ENCODE data around the gene CALM1.

Gene CALM1

DNA sequence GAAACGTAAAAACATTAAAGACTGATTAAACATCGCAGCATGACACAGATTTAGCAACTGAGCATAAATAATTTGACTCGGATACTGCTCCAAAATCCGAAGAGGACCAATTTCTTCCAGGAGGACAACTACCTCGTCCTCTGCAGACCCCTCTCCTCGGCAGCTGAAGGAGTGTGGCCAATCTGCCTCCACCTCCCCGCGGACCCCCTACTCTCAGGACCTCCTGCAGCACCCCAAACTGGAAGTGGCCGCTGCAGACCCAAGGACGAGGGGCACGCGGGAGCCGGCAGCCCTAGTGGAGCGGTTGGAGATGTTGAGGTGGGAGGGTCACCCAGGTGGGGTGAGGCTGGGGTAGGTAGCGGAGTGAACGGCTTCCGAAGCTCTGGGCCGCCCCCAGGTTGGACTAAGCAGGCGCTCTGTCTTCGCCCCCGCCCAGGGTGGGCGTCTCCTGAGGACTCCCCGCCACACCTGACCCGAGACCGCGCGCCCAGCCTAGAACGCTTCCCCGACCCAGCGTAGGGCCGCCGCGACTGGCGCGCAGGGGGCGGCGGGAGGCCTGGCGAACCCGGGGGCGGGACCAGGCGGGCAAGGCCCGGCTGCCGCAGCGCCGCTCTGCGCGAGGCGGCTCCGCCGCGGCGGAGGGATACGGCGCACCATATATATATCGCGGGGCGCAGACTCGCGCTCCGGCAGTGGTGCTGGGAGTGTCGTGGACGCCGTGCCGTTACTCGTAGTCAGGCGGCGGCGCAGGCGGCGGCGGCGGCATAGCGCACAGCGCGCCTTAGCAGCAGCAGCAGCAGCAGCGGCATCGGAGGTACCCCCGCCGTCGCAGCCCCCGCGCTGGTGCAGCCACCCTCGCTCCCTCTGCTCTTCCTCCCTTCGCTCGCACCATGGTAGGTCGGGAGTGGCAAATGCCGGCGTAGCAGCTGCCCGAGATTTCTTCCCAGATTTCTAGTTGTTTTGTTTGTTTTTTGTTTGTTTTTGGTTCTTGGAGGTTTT is at the start of gene CALM1:
CALM1 (plus strand) TSS at position 689 of the 999 bp plus-strand sequence; CDS start at position 891, 202 bp downstream.
- H3K9me3 ChIP-seq, result no peaks in the 10 kb centered on the region
- DNase-seq (ENCODE audit: low spot score in 2 of 2), result peak; percentile 80 to 95
- H3K36me3 ChIP-seq (replicated peaks), result peaks cover 17% of the 10 kb centered on the region
- H3K4me3 ChIP-seq, result peak within 1 kb of the TSS; percentile 91
- H3K27me3 ChIP-seq (ENCODE audit: low read depth), result no peaks in the 10 kb centered on the region
- peaks cover 12% of the 10 kb centered on the region for H3K4me1 ChIP-seq
- in situ Hi-C loops (cut with MboI; ENCODE audit: low sequenced_read_pairs), result no loop called here

DNA sequence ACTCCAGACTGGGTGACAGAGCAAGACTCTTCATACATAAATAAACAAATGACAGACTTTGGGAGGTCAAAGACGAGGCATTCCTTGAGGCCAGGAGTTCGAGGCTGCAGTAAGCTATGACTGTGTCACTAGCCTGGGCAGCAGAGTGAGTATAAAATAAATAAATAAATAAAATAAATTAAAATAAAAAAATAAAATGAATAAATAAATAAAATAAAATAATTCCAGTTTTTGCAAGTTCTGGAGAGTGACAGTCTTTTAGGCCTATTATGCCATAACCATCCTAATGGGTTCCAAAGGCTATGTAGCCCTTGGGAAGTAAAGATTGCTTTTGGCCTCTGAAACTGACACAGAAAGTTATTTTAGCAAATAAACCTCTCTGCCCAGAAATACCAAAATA is 48.6 kb upstream of the CALM1 start:
- H3K27me3 ChIP-seq (ENCODE audit: low read depth), result no peaks in the 10 kb centered on the region
- in situ Hi-C loops (cut with MboI; ENCODE audit: low sequenced_read_pairs), result no loop called here
- no peaks in the 10 kb centered on the region for H3K9me3 ChIP-seq
- DNase-seq (ENCODE audit: low spot score in 2 of 2), result no peak
- H3K4me1 ChIP-seq, result no peaks in the 10 kb centered on the region
- no peaks in the 10 kb centered on the region for H3K36me3 ChIP-seq (replicated peaks)
- H3K4me3 ChIP-seq, result no peak overlapping the region

DNA sequence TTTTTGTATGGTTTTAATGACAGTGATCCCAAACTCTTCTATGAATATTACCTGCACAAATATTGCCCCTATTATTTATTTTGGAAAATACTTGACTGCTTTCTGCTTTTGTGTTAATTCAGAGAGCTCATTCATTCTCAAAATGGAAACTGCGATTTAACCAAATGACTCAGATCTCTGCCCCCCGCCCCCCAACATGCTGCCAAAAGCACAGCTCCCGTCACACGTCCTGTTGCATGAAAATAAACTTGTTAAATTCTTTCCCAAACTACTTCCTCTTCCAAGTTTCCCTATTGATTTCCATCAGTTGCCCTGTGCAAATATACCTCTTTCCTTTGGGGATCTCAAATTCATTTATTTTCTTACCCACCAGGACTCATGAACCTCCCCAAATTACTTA is 47.1 kb upstream of the CALM1 start:
- Histone ChIP-seq H3K36me3 (replicated peaks) (no peaks in the 10 kb centered on the region), H3K27me3 (ENCODE audit: low read depth) (no peaks in the 10 kb centered on the region), H3K4me3 (no peak overlapping the region), H3K4me1 (no peaks in the 10 kb centered on the region), H3K9me3 (no peaks in the 10 kb centered on the region)
- no peak for DNase-seq (ENCODE audit: low spot score in 2 of 2)
- in situ Hi-C loops (cut with MboI; ENCODE audit: low sequenced_read_pairs), result no loop called here

DNA sequence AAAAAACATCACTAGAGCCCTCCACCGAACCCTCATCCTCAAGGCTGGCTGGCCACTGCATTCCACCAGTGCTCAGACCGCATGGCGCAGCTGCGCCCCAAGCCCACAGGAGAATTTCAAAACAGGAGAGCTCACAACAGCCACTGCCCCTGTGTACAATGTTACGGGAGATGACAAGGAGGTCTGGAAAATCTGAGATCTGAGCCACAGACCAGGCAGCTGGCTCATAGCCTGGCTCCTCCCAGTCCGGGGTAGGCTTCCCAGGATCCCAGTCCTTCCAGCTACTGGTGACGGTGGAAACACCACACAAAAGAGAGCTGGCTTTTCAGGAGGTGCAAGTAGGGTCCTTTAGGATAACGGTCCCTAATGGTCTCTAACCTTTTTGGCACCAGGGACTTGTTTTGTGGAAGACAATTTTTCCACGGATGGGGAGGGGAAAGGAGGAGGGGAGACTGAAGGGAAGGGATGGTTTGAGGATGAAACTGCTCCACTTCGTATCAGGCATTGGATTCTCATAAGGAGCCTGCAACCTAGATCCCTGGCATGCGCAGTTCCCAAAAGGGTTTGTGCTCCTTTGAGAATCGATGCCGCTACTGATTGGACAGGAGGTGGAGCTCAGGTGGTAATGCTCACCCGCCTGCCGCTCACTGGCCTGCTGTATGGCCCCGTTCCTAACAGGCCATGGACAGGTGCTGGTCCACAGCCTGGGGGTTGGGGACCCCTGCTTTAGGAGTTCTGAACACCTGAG is 42.1 kb upstream of the CALM1 start:
- Histone ChIP-seq H3K9me3 (no peaks in the 10 kb centered on the region), H3K36me3 (replicated peaks) (no peaks in the 10 kb centered on the region), H3K4me1 (0 out of 2 replicates have a peak, but pooled peaks cover 5% of the 10 kb centered on the region), H3K27me3 (ENCODE audit: low read depth) (no peaks in the 10 kb centered on the region), H3K4me3 (no peak overlapping the region)
- no peak for DNase-seq (ENCODE audit: low spot score in 2 of 2)
- in situ Hi-C loops (cut with MboI; ENCODE audit: low sequenced_read_pairs), result no loop called here

DNA sequence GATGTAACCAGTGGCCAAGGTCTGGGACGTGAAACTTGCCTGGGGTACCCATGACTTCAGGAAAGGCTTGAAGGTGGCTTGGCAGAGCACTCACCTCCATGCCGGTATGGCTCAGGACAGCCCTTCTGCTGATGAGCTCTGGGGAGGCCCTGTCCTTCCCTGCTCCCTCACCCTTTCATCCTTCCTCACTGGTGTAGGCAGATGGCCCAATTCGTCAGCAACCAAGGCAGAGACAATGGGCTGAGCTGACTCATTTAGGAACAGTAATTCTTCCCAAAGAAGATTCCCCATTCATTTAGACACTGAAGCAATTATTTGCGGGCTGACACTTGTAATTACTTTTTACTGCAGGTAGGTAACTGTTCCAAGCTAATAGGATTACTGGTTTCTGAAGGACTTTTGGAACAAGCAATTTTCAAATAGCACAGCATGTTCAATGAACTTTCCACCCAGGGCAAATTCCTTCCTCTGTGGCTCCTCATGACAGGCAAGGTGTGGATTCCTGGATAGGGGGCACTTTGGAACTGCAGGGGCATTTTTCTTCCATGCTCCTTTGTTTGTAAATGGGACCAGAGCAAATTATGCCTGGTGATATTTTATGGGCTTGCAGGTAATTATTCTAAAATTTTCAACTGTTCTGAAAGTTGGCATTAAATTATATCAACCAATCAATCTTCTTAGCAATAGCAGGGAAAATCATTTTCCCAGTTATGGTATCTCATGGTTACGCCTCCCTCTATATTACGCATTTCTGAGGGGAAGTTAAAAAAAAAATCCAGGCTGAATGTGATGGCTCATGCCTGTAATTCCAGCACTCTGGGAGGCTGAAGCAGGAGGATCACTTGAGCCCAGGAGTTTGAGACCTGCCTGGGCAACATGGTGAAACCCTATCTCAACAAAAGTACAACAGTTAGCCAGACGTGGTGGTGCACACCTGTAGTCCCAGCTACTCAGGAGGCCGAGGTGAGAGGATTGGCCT is 41.0 kb upstream of the CALM1 start:
- H3K27me3 ChIP-seq (ENCODE audit: low read depth), result no peaks in the 10 kb centered on the region
- DNase-seq (ENCODE audit: low spot score in 2 of 2), result no peak
- in situ Hi-C loops (cut with MboI; ENCODE audit: low sequenced_read_pairs), result no loop called here
- no peaks in the 10 kb centered on the region for H3K36me3 ChIP-seq (replicated peaks)
- no peaks in the 10 kb centered on the region for H3K9me3 ChIP-seq
- 0 out of 2 replicates have a peak, but pooled peaks cover 5% of the 10 kb centered on the region for H3K4me1 ChIP-seq
- no peak overlapping the region for H3K4me3 ChIP-seq

DNA sequence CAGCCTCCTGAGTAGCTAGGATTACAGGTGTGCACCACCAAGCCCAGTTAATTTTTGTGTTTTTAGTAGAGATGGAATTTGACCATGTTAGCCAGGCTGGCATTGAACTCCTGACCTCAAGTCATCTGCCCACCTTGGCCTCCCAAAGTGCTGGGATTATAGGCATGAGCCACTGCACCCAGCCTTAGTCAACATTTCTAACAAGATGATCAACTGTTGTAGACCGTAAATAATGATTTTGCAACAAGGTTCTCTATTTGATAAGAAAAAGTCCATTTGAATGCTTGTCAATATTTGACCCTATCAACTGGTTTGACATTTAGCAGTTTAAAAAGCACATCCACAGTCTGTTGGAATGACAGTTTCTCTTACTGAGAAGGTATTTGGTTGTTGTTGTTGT is 39.9 kb upstream of the CALM1 start:
- H3K9me3 ChIP-seq, result no peaks in the 10 kb centered on the region
- H3K4me1 ChIP-seq, result 0 out of 2 replicates have a peak, but pooled peaks cover 5% of the 10 kb centered on the region
- H3K36me3 ChIP-seq (replicated peaks), result no peaks in the 10 kb centered on the region
- DNase-seq (ENCODE audit: low spot score in 2 of 2), result no peak
- in situ Hi-C loops (cut with MboI; ENCODE audit: low sequenced_read_pairs), result no loop called here
- H3K4me3 ChIP-seq, result no peak overlapping the region
- no peaks in the 10 kb centered on the region for H3K27me3 ChIP-seq (ENCODE audit: low read depth)

DNA sequence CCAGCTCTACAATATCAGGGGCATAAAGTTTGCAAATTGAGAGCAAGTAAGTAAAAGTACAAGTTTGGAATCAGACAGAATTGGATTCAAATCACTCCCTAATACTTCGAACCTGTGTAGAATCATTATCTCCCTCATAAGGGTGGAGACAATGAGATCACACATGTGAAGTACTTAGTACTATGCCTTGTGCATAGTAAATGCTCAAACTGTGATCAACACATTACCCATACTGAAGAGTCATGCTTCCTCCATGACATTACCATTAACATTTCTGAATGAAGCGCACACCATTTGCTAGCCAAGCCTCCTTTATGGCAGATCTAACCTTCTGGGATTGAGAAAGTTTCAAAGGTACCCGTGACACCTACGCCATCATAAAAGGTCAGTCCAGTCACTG is 38.5 kb upstream of the CALM1 start:
- 0 out of 2 replicates have a peak, but pooled peaks cover 5% of the 10 kb centered on the region for H3K4me1 ChIP-seq
- no peaks in the 10 kb centered on the region for H3K36me3 ChIP-seq (replicated peaks)
- no peaks in the 10 kb centered on the region for H3K9me3 ChIP-seq
- H3K4me3 ChIP-seq, result no peak overlapping the region
- DNase-seq (ENCODE audit: low spot score in 2 of 2), result no peak
- H3K27me3 ChIP-seq (ENCODE audit: low read depth), result no peaks in the 10 kb centered on the region; the same call in 1 of the 2 replicates
- in situ Hi-C loops (cut with MboI; ENCODE audit: low sequenced_read_pairs), result no loop called here

DNA sequence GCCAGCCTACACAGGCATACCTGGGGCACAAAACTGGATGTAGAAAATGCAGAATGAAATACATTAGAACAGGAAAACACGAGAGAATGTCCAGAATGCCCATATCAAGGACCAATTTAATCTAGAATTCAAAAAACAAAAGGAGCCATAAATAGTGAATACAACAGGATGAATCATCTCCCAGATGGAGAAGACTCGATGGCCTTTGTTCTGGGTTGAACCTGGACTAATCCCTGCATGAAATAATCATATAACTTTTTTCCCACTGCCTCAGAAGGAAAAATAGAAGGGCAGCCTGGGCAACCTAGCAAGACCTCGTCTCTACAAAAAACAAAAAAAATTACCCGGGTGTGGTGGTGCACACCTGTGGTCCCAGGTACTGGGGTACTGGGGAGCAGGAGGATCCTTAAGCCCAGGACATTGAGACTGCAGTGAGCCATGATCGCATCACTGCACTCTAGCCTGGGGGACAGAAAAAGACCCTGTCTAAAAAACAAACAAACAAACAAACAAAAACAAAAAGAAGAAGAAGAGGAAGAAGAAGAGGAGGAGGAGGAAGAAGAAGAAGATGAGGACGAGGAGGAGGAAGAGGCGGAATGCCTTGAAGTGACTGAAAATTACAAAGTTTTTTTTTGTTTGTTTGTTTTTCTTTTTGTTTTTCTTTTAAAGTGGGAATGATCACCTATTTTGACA is 34.8 kb upstream of the CALM1 start:
- in situ Hi-C loops (cut with MboI; ENCODE audit: low sequenced_read_pairs), result no loop called here
- H3K4me3 ChIP-seq, result no peak overlapping the region
- H3K9me3 ChIP-seq, result no peaks in the 10 kb centered on the region
- H3K27me3 ChIP-seq (ENCODE audit: low read depth), result peaks cover 4% of the 10 kb centered on the region; the same call in 1 of the 2 replicates
- DNase-seq (ENCODE audit: low spot score in 2 of 2), result no peak
- H3K36me3 ChIP-seq (replicated peaks), result no peaks in the 10 kb centered on the region
- no peaks in the 10 kb centered on the region for H3K4me1 ChIP-seq

DNA sequence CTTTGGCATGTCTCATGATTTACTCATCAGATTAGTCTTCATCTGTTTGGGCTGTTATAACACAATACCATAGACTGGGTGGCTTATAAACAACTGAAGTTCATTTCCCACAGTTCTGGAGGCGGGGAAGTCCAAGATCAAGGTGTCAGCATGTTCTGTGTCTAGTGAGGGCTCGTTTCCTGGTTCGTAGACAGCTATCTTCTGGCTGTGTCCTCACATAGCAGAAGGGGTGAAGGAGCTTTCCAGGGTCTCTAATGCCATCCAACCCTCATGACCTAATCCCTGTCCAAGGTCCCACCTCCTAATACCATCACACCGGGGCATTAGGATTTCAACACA is 34.3 kb upstream of the CALM1 start:
- Histone ChIP-seq H3K9me3 (no peaks in the 10 kb centered on the region), H3K4me3 (no peak overlapping the region), H3K4me1 (no peaks in the 10 kb centered on the region), H3K27me3 (ENCODE audit: low read depth) (peaks cover 4% of the 10 kb centered on the region; the same call in 1 of the 2 replicates), H3K36me3 (replicated peaks) (no peaks in the 10 kb centered on the region)
- in situ Hi-C loops (cut with MboI; ENCODE audit: low sequenced_read_pairs), result no loop called here
- no peak for DNase-seq (ENCODE audit: low spot score in 2 of 2)

DNA sequence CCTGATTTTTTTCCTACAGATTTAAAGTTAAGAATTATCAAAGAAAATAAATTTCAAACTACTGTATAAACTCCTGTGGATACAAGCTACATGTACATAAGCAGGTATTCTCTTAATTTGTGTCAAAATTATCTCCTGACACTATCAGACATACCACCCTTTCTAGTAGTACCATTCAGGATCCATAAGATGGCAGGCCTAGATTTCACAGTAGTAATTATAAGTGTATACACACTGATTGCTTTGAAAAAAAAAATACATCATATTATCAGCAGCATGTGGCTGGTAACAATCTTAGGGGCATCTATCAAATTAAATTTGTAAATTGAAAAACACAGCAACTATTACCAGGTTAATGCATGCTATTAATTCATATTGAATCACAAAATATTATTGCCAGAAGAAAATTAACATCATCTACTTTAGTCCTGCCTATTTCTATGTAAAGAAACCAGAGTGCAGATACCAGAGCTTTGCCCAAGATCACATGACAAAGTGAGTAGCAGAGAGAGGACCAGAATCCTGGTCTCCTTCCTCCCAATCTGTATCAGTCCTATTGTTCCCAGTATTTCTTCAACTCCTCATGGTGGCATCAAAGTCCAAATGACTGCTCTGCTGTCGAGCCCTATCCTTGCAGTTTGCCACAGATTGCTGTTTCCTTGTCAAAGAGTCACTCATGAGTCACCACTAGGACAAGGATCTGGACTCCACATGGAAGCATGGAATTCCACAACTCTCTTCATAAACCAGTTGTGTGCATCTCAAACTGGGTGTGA is 27.7 kb upstream of the CALM1 start:
- no peak overlapping the region for H3K4me3 ChIP-seq
- H3K36me3 ChIP-seq (replicated peaks), result no peaks in the 10 kb centered on the region
- H3K27me3 ChIP-seq (ENCODE audit: low read depth), result peaks cover 4% of the 10 kb centered on the region; the same call in 1 of the 2 replicates
- in situ Hi-C loops (cut with MboI; ENCODE audit: low sequenced_read_pairs), result no loop called here
- H3K9me3 ChIP-seq, result no peaks in the 10 kb centered on the region
- H3K4me1 ChIP-seq, result no peaks in the 10 kb centered on the region
- DNase-seq (ENCODE audit: low spot score in 2 of 2), result no peak

DNA sequence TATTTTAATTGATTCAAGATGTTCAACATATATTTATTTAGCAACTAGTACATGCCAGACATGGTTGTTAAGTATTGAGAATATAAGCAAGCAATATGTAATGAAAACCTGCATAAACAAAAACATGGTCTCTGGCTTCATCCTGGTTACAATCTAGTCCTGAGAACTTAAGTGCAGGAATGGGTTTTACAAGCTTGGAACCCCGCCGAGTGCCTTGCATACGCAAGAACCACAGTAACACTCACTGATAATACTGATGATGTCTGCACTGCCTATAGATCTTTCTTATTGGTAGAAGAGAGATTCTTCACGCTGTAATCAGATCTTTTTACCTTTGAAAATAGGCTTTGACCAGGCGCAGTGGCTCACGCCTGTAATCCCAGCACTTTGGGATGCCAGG is 22.9 kb upstream of the CALM1 start:
- H3K36me3 ChIP-seq (replicated peaks), result no peaks in the 10 kb centered on the region
- H3K27me3 ChIP-seq (ENCODE audit: low read depth), result no peaks in the 10 kb centered on the region
- H3K9me3 ChIP-seq, result no peaks in the 10 kb centered on the region
- in situ Hi-C loops (cut with MboI; ENCODE audit: low sequenced_read_pairs), result no loop called here
- H3K4me1 ChIP-seq, result peaks cover 6% of the 10 kb centered on the region
- H3K4me3 ChIP-seq, result no peak overlapping the region
- DNase-seq (ENCODE audit: low spot score in 2 of 2), result no peak

DNA sequence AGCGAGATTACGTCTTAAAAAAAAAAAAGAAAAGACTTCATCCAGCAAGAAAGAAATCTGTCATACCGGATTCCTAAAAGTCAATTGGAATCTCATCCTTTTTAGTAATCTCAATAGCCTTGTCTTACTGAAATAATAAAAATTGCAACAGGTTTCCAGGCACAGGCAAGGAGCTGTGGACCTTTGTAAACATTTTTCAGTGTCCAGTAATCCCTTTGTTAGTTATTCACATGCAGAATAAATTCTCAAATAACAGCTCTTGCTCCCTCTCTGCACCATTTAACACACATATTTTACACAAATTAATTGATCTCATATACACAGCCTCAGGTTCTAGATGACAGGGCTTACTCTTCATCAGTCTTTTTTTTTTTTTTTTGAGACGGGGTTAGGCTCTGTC is 22.0 kb upstream of the CALM1 start:
- in situ Hi-C loops (cut with MboI; ENCODE audit: low sequenced_read_pairs), result no loop called here
- no peak overlapping the region for H3K4me3 ChIP-seq
- H3K4me1 ChIP-seq, result peaks cover 6% of the 10 kb centered on the region
- DNase-seq (ENCODE audit: low spot score in 2 of 2), result peak in 1 of 2 experiments; percentile 66
- no peaks in the 10 kb centered on the region for H3K9me3 ChIP-seq
- no peaks in the 10 kb centered on the region for H3K27me3 ChIP-seq (ENCODE audit: low read depth)
- no peaks in the 10 kb centered on the region for H3K36me3 ChIP-seq (replicated peaks)
